Measurements from ENCODE around the gene CHRNA1.

The CHRNA1 gene

GRCh38 chr2:174798801-174799200 lies 34.5 kb upstream of the CHRNA1 start:
- no peak for TF ChIP-seq CTCF (IDR thresholded peaks at IDR 0.05; ENCODE audit: low read depth, low read length, missing control alignments)
- no peak overlapping the region for H3K4me3 ChIP-seq (ENCODE audit: low read depth, low read length)
- no peak for DNase-seq (ENCODE audit: low read depth)

- no peak overlapping the region for H3K4me3 ChIP-seq (ENCODE audit: low read depth, low read length)
- no peak for TF ChIP-seq CTCF (IDR thresholded peaks at IDR 0.05; ENCODE audit: low read depth, low read length, missing control alignments)
- DNase-seq (ENCODE audit: low read depth) = no peak
Measured at GRCh38 chr2:174797781-174798276, 33.6 kb upstream of the CHRNA1 start.

- no peak for DNase-seq (ENCODE audit: low read depth)
- no peak overlapping the region for H3K4me3 ChIP-seq (ENCODE audit: low read depth, low read length)
- TF ChIP-seq CTCF (IDR thresholded peaks at IDR 0.05; ENCODE audit: low read depth, low read length, missing control alignments) = no peak
Measured at GRCh38 chr2:174796319-174796771, 32.1 kb upstream of the CHRNA1 start.

- TF ChIP-seq CTCF (IDR thresholded peaks at IDR 0.05; ENCODE audit: low read depth, low read length, missing control alignments) = no peak
- DNase-seq (ENCODE audit: low read depth) = no peak
Measured at GRCh38 chr2:174794851-174795374, 30.6 kb upstream of the CHRNA1 start.

GRCh38 chr2:174792309-174793025 lies 28.2 kb upstream of the CHRNA1 start:
- DNase-seq (ENCODE audit: low read depth) = no peak
- TF ChIP-seq CTCF (IDR thresholded peaks at IDR 0.05; ENCODE audit: low read depth, low read length, missing control alignments) = no peak
- no peak overlapping the region for H3K4me3 ChIP-seq (ENCODE audit: low read depth, low read length)

More at GRCh38 chr2:174794851-174795374, 30.6 kb upstream of the CHRNA1 start:
- H3K4me3 ChIP-seq (ENCODE audit: low read depth, low read length) = no peak overlapping the region

- DNase-seq (ENCODE audit: low read depth) = no peak
- H3K4me3 ChIP-seq (ENCODE audit: low read depth, low read length) = no peak overlapping the region
- TF ChIP-seq CTCF (IDR thresholded peaks at IDR 0.05; ENCODE audit: low read depth, low read length, missing control alignments) = no peak
Measured at GRCh38 chr2:174791746-174792280, 27.5 kb upstream of the CHRNA1 start.
